Neural cell (in vitro differentiated cells): ENCODE measurements around the gene LGALSL. TPM values are rescaled to one million over a fixed set of nuclear protein-coding genes. Genes with fewer than 3 reads are reported as not detected.

ENCODE experiments used
- H2AFZ ChIP-seq: fragments of 200-600, 300-800 bp; sonication (generic), shearing (Covaris generic); 2 replicates; pipeline ENCODE4 v1.6.0; 2014; ENCODE audit warnings: low read depth, mild to moderate bottlenecking, antibody characterized with exemption, low read length, moderate library complexity
- H3F3A ChIP-seq: fragments of 200-600 bp; shearing (Covaris generic); 2 replicates; pipeline ENCODE4 v1.6.1; 2016; ENCODE audit warnings: mild to moderate bottlenecking, moderate library complexity, mixed read lengths, antibody characterized with exemption, low read length; ENCODE audit not compliant: insufficient read depth, poor library complexity, severe bottlenecking
- H3K27ac ChIP-seq: fragments of 200-600, 300-800 bp; sonication (generic), shearing (Covaris generic); 2 replicates; pipeline ENCODE4 v1.5.1; 2014; ENCODE audit warnings: mild to moderate bottlenecking, low read length, moderate library complexity
- H3K27me3 ChIP-seq: fragments of 300-800, 200-600 bp; sonication (generic), shearing (Covaris generic); 2 replicates; pipeline ENCODE4 v1.6.0; 2014; ENCODE audit warnings: mild to moderate bottlenecking, low read depth, low read length, moderate library complexity; ENCODE audit not compliant: insufficient read depth
- H3K36me3 ChIP-seq: fragments of 300-800, 200-600 bp; sonication (generic), shearing (Covaris generic); 2 replicates; pipeline ENCODE4 v1.5.1; 2014; ENCODE audit warnings: mild to moderate bottlenecking, antibody characterized with exemption, low read length, moderate library complexity; ENCODE audit not compliant: insufficient read depth
- H3K4me2 ChIP-seq: fragments of 300-800, 200-600 bp; sonication (generic), shearing (Covaris generic); 2 replicates; pipeline ENCODE4 v1.6.0; 2014; ENCODE audit warnings: mild to moderate bottlenecking, low read length
- H3K4me3 ChIP-seq: fragments of 300-800, 200-600 bp; sonication (generic), shearing (Covaris generic); 2 replicates; pipeline ENCODE4 v1.5.1; 2014; ENCODE audit warnings: mild to moderate bottlenecking, low read length, moderate library complexity
- H3K79me2 ChIP-seq: fragments of 200-600 bp; shearing (Covaris generic); replicated peaks from 2 replicates; pipeline ENCODE4 v1.6.0; 2014; ENCODE audit warnings: mild to moderate bottlenecking, low read length, moderate library complexity; ENCODE audit not compliant: insufficient read depth
- H3K9ac ChIP-seq: fragments of 300-800, 200-600 bp; sonication (generic), shearing (Covaris generic); 2 replicates; pipeline ENCODE4 v1.6.1; 2016; ENCODE audit warnings: mild to moderate bottlenecking, low read length, mixed read lengths
- H3K9me2 ChIP-seq: fragments of 200-600 bp; shearing (Covaris generic); 2 replicates; pipeline ENCODE4 v1.6.1; 2016; ENCODE audit warnings: mild to moderate bottlenecking, low read length, mixed read lengths; ENCODE audit not compliant: insufficient read depth
- H3K9me3 ChIP-seq: fragments of 200-600, 300-800 bp; sonication (generic), shearing (Covaris generic); 2 replicates; pipeline ENCODE4 v1.6.1; 2016; ENCODE audit warnings: mild to moderate bottlenecking, mixed run types, low read length, moderate library complexity, mixed read lengths
- H4K20me1 ChIP-seq: fragments of 200-600 bp; shearing (Covaris generic); 2 replicates; pipeline ENCODE4 v1.6.1; 2016; ENCODE audit warnings: mild to moderate bottlenecking, mixed run types; ENCODE audit not compliant: insufficient read depth
- CTCF ChIP-seq: fragments of 450-650 bp; IDR thresholded peaks from 2 replicates; pipeline ENCODE4 v1.5.1; 2014; ENCODE audit warnings: antibody characterized with exemption, mild to moderate bottlenecking, moderate library complexity; ENCODE audit not compliant: poor library complexity, severe bottlenecking
- EP300 ChIP-seq: fragments of 450-650 bp; conservative IDR thresholded peaks from 2 replicates; pipeline ENCODE4 v1.6.1; 2014; ENCODE audit warnings: antibody characterized with exemption, mild to moderate bottlenecking, moderate library complexity; ENCODE audit not compliant: poor library complexity, severe bottlenecking
- EZH2 ChIP-seq: fragments of 200-600, 300-800 bp; shearing (Covaris generic), sonication (generic); IDR thresholded peaks from 2 replicates; pipeline ENCODE4 v1.6.1; 2014; ENCODE audit warnings: antibody characterized with exemption, low read length, borderline replicate concordance, mild to moderate bottlenecking; ENCODE audit not compliant: insufficient read depth, poor library complexity, severe bottlenecking
- MXI1 ChIP-seq: fragments of 450-650 bp; conservative IDR thresholded peaks from 2 replicates; pipeline ENCODE4 v1.6.1; 2014; ENCODE audit warnings: antibody characterized with exemption, mild to moderate bottlenecking; ENCODE audit not compliant: poor library complexity, severe bottlenecking
- POLR2AphosphoS5 ChIP-seq: IDR thresholded peaks from 2 replicates; pipeline ENCODE4 v1.6.1; 2012
- RAD21 ChIP-seq: fragments of 450-650 bp; conservative IDR thresholded peaks from 2 replicates; pipeline ENCODE4 v1.6.1; 2014; ENCODE audit warnings: antibody characterized with exemption, mild to moderate bottlenecking, moderate library complexity
- REST ChIP-seq: IDR thresholded peaks from 2 replicates; pipeline ENCODE4 v1.6.1; 2012; ENCODE audit warnings: borderline replicate concordance
- SMC3 ChIP-seq: fragments of 450-650 bp; conservative IDR thresholded peaks from 2 replicates; pipeline ENCODE4 v1.6.1; 2014; ENCODE audit warnings: antibody characterized with exemption, mild to moderate bottlenecking, moderate library complexity; ENCODE audit not compliant: poor library complexity
- TAF1 ChIP-seq: IDR thresholded peaks from 2 replicates; pipeline ENCODE4 v1.6.1; 2012; ENCODE audit warnings: low read depth
- polyA plus RNA-seq: library from polyadenylated mRNA; depleted of rRNA; stranded (reverse); fragments of >200 nt; gene quantifications from 2 replicates; pipeline ENCODE4 v1.2.3, GENCODE V29; 2014

Gene LGALSL
- polyA plus RNA-seq, 1 donor from 2014 or later: 43.6 TPM

- no peak overlapping the region for H3K4me2 ChIP-seq
- H3K9ac ChIP-seq: no peak overlapping the region
- no peaks in the 10 kb centered on the region for H3K27me3 ChIP-seq
- no peaks in the 10 kb centered on the region for H3K9me3 ChIP-seq
- H3K27ac ChIP-seq: no peak overlapping the region
- H2AFZ ChIP-seq: no peak overlapping the region
- H3K36me3 ChIP-seq: peaks cover 9% of the 10 kb centered on the region
- TF ChIP-seq EP300 (no peak), REST (no peak), EZH2 (no peak), POLR2AphosphoS5 (no peak), MXI1 (no peak), TAF1 (no peak), CTCF (no peak), RAD21 (no peak), SMC3 (no peak)
- no peaks in the 10 kb centered on the region for H3K9me2 ChIP-seq
- H3K79me2 ChIP-seq: peaks cover 7% of the 10 kb centered on the region
- no peaks in the 10 kb centered on the region for H3F3A ChIP-seq
- H3K4me3 ChIP-seq: peak overlapping the region; percentile 91
- no peaks in the 10 kb centered on the region for H4K20me1 ChIP-seq
These were observed 2.3 kb downstream of the LGALSL start for GRCh38 chr2:64456293-64456692.

DNA sequence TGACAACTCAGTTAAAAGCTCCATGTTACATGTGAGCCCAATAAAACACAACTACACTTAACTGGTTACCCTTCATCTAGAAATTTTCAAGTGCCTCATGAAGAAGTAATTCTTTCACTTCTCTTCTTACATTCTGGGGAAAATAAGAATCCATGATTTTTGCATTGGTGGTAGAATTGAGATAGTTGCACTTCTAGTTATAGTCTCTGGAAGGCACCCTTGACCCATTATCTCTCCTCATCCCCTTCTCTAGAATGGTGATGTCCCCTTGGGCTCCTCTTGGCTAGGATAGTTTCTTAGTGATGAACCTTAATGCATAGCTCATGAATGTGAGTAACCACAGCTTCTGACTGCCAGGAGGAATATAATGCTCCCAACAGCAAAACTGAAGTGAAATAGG, 3.6 kb downstream of the LGALSL start:
- Histone ChIP-seq H3K4me3 (no peak overlapping the region), H3K9me2 (no peaks in the 10 kb centered on the region), H3K9ac (no peak overlapping the region), H3K36me3 (peaks cover 9% of the 10 kb centered on the region), H3K9me3 (no peaks in the 10 kb centered on the region), H3F3A (no peaks in the 10 kb centered on the region), H3K27me3 (no peaks in the 10 kb centered on the region), H3K4me2 (no peak overlapping the region), H3K27ac (no peak overlapping the region), H3K79me2 (peaks cover 1% of the 10 kb centered on the region), H4K20me1 (no peaks in the 10 kb centered on the region), H2AFZ (no peak overlapping the region)
- TF ChIP-seq POLR2AphosphoS5: no peak
- TF ChIP-seq MXI1: no peak
- TF ChIP-seq EZH2: no peak
- no peak for TF ChIP-seq RAD21
- no peak for TF ChIP-seq REST
- TF ChIP-seq EP300: no peak
- no peak for TF ChIP-seq TAF1
- no peak for TF ChIP-seq SMC3
- no peak for TF ChIP-seq CTCF
